Measurements from ENCODE around the gene ZNF25.

- TF ChIP-seq ZNF274 (IDR thresholded peaks at IDR 0.05; ENCODE audit: low read depth, low read length) (no peak), SUZ12 (IDR thresholded peaks at IDR 0.05; ENCODE audit: extremely low read depth, insufficient read depth, insufficient read length) (no peak), YY1 (IDR thresholded peaks at IDR 0.05; ENCODE audit: insufficient read depth, insufficient read length) (no peak)
Measured at GRCh38 chr10:37975401-37975991, 951 bp downstream of the ZNF25 start.

Measured in NT2/D1 (cell line).